CD4-positive, alpha-beta T cell treated with Interferon gamma for 1 hour (primary cell): ENCODE data around the gene AMY2A.
"Not testable (repeated sequence)": the region's sequence is repeated elsewhere in the genome, so short reads cannot be mapped to it uniquely, and the experiment has no call there.

ENCODE experiments used
- DNase-seq: peaks from one replicate; pipeline ENCODE4 v3.0.0-alpha.2; 2020

The AMY2A gene

GRCh38 chr1:103616994-103617477, at the start of gene AMY2A:
Gene AMY2A (plus strand): TSS chr1:103617427. CDS start chr1:103617441, 14 bp downstream.
- DNase-seq: not testable (repeated sequence)

GRCh38 chr1:103569493-103569892, 47.7 kb upstream of the AMY2A start:
- DNase-seq: no peak

GRCh38 chr1:103571289-103571688, 45.9 kb upstream of the AMY2A start, which contains the start of gene AMY2B:
Gene AMY2B (plus strand): TSS chr1:103571589. CDS start chr1:103571603, 14 bp downstream.
- not testable (repeated sequence) for DNase-seq

- DNase-seq: no peak
Measured at GRCh38 chr1:103576065-103576464, 41.2 kb upstream of the AMY2A start.

GRCh38 chr1:103576784-103577183, 40.4 kb upstream of the AMY2A start:
- DNase-seq: not testable (repeated sequence)

GRCh38 chr1:103582464-103582863, 34.8 kb upstream of the AMY2A start:
- DNase-seq: no peak

- DNase-seq: no peak
Measured at GRCh38 chr1:103583887-103584286, 33.3 kb upstream of the AMY2A start.

GRCh38 chr1:103584537-103584936, 32.7 kb upstream of the AMY2A start:
- no peak for DNase-seq

- not testable (repeated sequence) for DNase-seq
Measured at GRCh38 chr1:103602740-103603139, 14.5 kb upstream of the AMY2A start.

- no peak for DNase-seq
Measured at GRCh38 chr1:103616362-103616761, 865 bp upstream of the AMY2A start.

GRCh38 chr1:103627436-103627835, 10.2 kb downstream of the AMY2A start:
- not testable (repeated sequence) for DNase-seq

- DNase-seq: not testable (repeated sequence)
Measured at GRCh38 chr1:103641194-103641593, 24.0 kb downstream of the AMY2A start.

- not testable (repeated sequence) for DNase-seq
Measured at GRCh38 chr1:103643908-103644307, 26.7 kb downstream of the AMY2A start.

GRCh38 chr1:103650305-103650704, 33.1 kb downstream of the AMY2A start:
- not testable (repeated sequence) for DNase-seq

- not testable (repeated sequence) for DNase-seq
Measured at GRCh38 chr1:103650889-103651288, 33.7 kb downstream of the AMY2A start.

- not testable (repeated sequence) for DNase-seq
Measured at GRCh38 chr1:103654133-103654532, 36.9 kb downstream of the AMY2A start.

- not testable (repeated sequence) for DNase-seq
Measured at GRCh38 chr1:103655460-103655859, 38.2 kb downstream of the AMY2A start, which contains the start of gene AMY1A. Gene AMY1A (plus strand): TSS chr1:103655760. CDS start chr1:103656331, 571 bp downstream.
